ENCODE results near the gene RRP8.

The RRP8 gene

GRCh38 chr11:6622261-6623171 is 19.1 kb upstream of the RRP8 start:
- no peaks in the 10 kb centered on the region for H3F3A ChIP-seq (ENCODE audit: insufficient read depth, low read length)
- TF ChIP-seq, protein P1, sequence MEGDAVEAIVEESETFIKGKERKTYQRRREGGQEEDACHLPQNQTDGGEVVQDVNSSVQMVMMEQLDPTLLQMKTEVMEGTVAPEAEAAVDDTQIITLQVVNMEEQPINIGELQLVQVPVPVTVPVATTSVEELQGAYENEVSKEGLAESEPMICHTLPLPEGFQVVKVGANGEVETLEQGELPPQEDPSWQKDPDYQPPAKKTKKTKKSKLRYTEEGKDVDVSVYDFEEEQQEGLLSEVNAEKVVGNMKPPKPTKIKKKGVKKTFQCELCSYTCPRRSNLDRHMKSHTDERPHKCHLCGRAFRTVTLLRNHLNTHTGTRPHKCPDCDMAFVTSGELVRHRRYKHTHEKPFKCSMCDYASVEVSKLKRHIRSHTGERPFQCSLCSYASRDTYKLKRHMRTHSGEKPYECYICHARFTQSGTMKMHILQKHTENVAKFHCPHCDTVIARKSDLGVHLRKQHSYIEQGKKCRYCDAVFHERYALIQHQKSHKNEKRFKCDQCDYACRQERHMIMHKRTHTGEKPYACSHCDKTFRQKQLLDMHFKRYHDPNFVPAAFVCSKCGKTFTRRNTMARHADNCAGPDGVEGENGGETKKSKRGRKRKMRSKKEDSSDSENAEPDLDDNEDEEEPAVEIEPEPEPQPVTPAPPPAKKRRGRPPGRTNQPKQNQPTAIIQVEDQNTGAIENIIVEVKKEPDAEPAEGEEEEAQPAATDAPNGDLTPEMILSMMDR (IDR thresholded peaks at IDR 0.05; ENCODE audit: low read length), result peak; percentile 26
- TF ChIP-seq EZH2 (optimal IDR thresholded peaks at IDR 0.05; ENCODE audit: low read depth, low read length), result no peak
- H3K9ac ChIP-seq (ENCODE audit: low read length), result no peak overlapping the region
- H3K4me2 ChIP-seq (ENCODE audit: low read depth, low read length), result peak overlapping the region; percentile 15; the same call in 1 of the 2 replicates
- no peaks in the 10 kb centered on the region for H3K9me3 ChIP-seq (replicated peaks; ENCODE audit: insufficient read depth, low read length)
- H3K27me3 ChIP-seq (replicated peaks; ENCODE audit: insufficient read depth, low read length), result no peaks in the 10 kb centered on the region
- H3K79me2 ChIP-seq (ENCODE audit: low read length), result peaks cover 14% of the 10 kb centered on the region
- peaks cover 25% of the 10 kb centered on the region for H3K4me1 ChIP-seq (ENCODE audit: low read length)
- no peak overlapping the region for H3K4me3 ChIP-seq (ENCODE audit: low read length)
- H3K27ac ChIP-seq (ENCODE audit: low read length), result no peak overlapping the region
- H2AFZ ChIP-seq (ENCODE audit: low read length), result peak overlapping the region; percentile 16; the same call in 1 of the 2 replicates
- peak; percentile 69 for DNase-seq
- no peaks in the 10 kb centered on the region for H3K9me2 ChIP-seq (replicated peaks; ENCODE audit: insufficient read depth, low read length)
- H3K36me3 ChIP-seq (replicated peaks; ENCODE audit: insufficient read depth, low read length), result no peaks in the 10 kb centered on the region
- H4K20me1 ChIP-seq (ENCODE audit: insufficient read depth, low read length), result no peaks in the 10 kb centered on the region

DNA sequence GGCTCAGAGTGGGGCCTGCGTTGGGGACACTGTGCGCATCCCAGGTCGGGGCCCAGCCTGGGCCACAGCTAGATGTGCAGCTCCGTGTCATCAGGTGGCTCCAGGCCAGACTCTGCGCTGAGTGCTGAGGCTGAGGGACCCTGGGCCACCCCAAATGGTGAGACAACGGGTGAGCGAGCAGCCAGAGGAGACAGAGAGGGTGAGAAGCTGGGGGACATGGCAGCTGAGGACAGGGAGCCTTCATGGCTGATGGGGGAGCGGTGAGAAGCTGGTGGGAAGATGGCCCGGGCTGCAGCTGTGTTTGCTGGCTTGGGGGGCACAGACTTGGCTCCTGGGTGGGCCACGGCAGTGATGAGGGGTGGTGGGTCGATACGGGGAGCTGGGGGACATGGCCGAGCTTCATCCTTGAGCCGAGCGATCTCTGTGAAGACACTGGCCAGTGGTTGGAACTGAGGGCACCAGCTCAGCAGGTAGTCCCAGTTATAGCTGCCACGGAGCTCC is 18.3 kb upstream of the RRP8 start:
- H3K9ac ChIP-seq (ENCODE audit: low read length), result no peak overlapping the region
- no peak overlapping the region for H3K4me2 ChIP-seq (ENCODE audit: low read depth, low read length)
- no peaks in the 10 kb centered on the region for H3K9me2 ChIP-seq (replicated peaks; ENCODE audit: insufficient read depth, low read length)
- H4K20me1 ChIP-seq (ENCODE audit: insufficient read depth, low read length), result no peaks in the 10 kb centered on the region
- no peak for DNase-seq
- no peak overlapping the region for H3K27ac ChIP-seq (ENCODE audit: low read length)
- H3K4me1 ChIP-seq (ENCODE audit: low read length), result peaks cover 19% of the 10 kb centered on the region; the same call in 1 of the 2 replicates
- no peaks in the 10 kb centered on the region for H3K9me3 ChIP-seq (replicated peaks; ENCODE audit: insufficient read depth, low read length)
- no peaks in the 10 kb centered on the region for H3K36me3 ChIP-seq (replicated peaks; ENCODE audit: insufficient read depth, low read length)
- no peaks in the 10 kb centered on the region for H3K27me3 ChIP-seq (replicated peaks; ENCODE audit: insufficient read depth, low read length)
- H2AFZ ChIP-seq (ENCODE audit: low read length), result peak overlapping the region; percentile 16; the same call in 1 of the 2 replicates
- H3F3A ChIP-seq (ENCODE audit: insufficient read depth, low read length), result no peaks in the 10 kb centered on the region
- no peak overlapping the region for H3K4me3 ChIP-seq (ENCODE audit: low read length)
- peaks cover 14% of the 10 kb centered on the region for H3K79me2 ChIP-seq (ENCODE audit: low read length)
- no peak for TF ChIP-seq EZH2phosphoT487 (IDR thresholded peaks at IDR 0.05; ENCODE audit: low read length)
- TF ChIP-seq, protein P1 (IDR thresholded peaks at IDR 0.05; ENCODE audit: low read length), result no peak
- no peak for TF ChIP-seq EZH2 (optimal IDR thresholded peaks at IDR 0.05; ENCODE audit: low read depth, low read length)

GRCh38 chr11:6620636-6621035 is 17.2 kb upstream of the RRP8 start:
- TF ChIP-seq, protein P1 (IDR thresholded peaks at IDR 0.05; ENCODE audit: low read length), result no peak
- TF ChIP-seq EZH2phosphoT487 (IDR thresholded peaks at IDR 0.05; ENCODE audit: low read length), result no peak
- no peak for TF ChIP-seq EZH2 (optimal IDR thresholded peaks at IDR 0.05; ENCODE audit: low read depth, low read length)
- no peak overlapping the region for H2AFZ ChIP-seq (ENCODE audit: low read length)
- H3K27ac ChIP-seq (ENCODE audit: low read length), result no peak overlapping the region
- H3K79me2 ChIP-seq (ENCODE audit: low read length), result peaks cover 14% of the 10 kb centered on the region
- no peaks in the 10 kb centered on the region for H3K9me2 ChIP-seq (replicated peaks; ENCODE audit: insufficient read depth, low read length)
- no peaks in the 10 kb centered on the region for H3K27me3 ChIP-seq (replicated peaks; ENCODE audit: insufficient read depth, low read length)
- H3K4me2 ChIP-seq (ENCODE audit: low read depth, low read length), result no peak overlapping the region
- H3K36me3 ChIP-seq (replicated peaks; ENCODE audit: insufficient read depth, low read length), result no peaks in the 10 kb centered on the region
- no peaks in the 10 kb centered on the region for H4K20me1 ChIP-seq (ENCODE audit: insufficient read depth, low read length)
- no peaks in the 10 kb centered on the region for H3K9me3 ChIP-seq (replicated peaks; ENCODE audit: insufficient read depth, low read length)
- no peak overlapping the region for H3K4me3 ChIP-seq (ENCODE audit: low read length)
- no peaks in the 10 kb centered on the region for H3F3A ChIP-seq (ENCODE audit: insufficient read depth, low read length)
- H3K9ac ChIP-seq (ENCODE audit: low read length), result no peak overlapping the region
- DNase-seq, result no peak
- H3K4me1 ChIP-seq (ENCODE audit: low read length), result peaks cover 19% of the 10 kb centered on the region; the same call in 1 of the 2 replicates

Measured in MM.1S (cell line).